ENCODE measurements around the gene CEP76. TPM values are rescaled to one million over a fixed set of nuclear protein-coding genes. Genes with fewer than 3 reads are reported as not detected.

Gene CEP76
- total RNA-seq, 1 experiment from 2014 or later: 18.6 TPM

GRCh38 chr18:12654971-12655370 lies 47.6 kb downstream of the CEP76 start:
- H3T11ph ChIP-seq (ENCODE audit: low read length): no peak overlapping the region
- no peaks in the 10 kb centered on the region for H3K27me3 ChIP-seq (ENCODE audit: insufficient read depth, low read length)
- no peaks in the 10 kb centered on the region for H4K20me1 ChIP-seq (ENCODE audit: control insufficient read depth, insufficient read depth, insufficient read length)
- peaks cover 33 to 44% of the 10 kb centered on the region in 2 experiments for H3K4me1 Mint-ChIP-seq
- no peak overlapping the region for H3K27ac Mint-ChIP-seq
- H2BK5ac ChIP-seq (ENCODE audit: insufficient read length, low read length): no peak overlapping the region
- H3K4me1 ChIP-seq (ENCODE audit: insufficient read depth, low read length): no peaks in the 10 kb centered on the region
- DNase-seq: no peak
- no peaks in the 10 kb centered on the region for H3K79me1 ChIP-seq (ENCODE audit: insufficient read depth, low read depth, low read length, poor library complexity, severe bottlenecking)
- H3K79me2 ChIP-seq (ENCODE audit: insufficient read depth, low read length): no peaks in the 10 kb centered on the region
- no peak overlapping the region for H3K4ac ChIP-seq (ENCODE audit: low read depth, low read length)
- no peak overlapping the region for H4K5ac ChIP-seq (ENCODE audit: insufficient read length, low read depth, low read length)
- H3K27me3 Mint-ChIP-seq (ENCODE audit: low read depth): peaks cover 16% of the 10 kb centered on the region
- no peak overlapping the region for H3K27ac ChIP-seq (ENCODE audit: insufficient read length, low read depth, low read length)
- H3K56ac ChIP-seq (ENCODE audit: insufficient read length, low read depth, low read length): no peak overlapping the region
- H3K23ac ChIP-seq (ENCODE audit: insufficient read length, low read depth, low read length): no peak overlapping the region
- H3K14ac ChIP-seq (ENCODE audit: insufficient read depth, low read length): no peak overlapping the region
- TF ChIP-seq, protein P1, sequence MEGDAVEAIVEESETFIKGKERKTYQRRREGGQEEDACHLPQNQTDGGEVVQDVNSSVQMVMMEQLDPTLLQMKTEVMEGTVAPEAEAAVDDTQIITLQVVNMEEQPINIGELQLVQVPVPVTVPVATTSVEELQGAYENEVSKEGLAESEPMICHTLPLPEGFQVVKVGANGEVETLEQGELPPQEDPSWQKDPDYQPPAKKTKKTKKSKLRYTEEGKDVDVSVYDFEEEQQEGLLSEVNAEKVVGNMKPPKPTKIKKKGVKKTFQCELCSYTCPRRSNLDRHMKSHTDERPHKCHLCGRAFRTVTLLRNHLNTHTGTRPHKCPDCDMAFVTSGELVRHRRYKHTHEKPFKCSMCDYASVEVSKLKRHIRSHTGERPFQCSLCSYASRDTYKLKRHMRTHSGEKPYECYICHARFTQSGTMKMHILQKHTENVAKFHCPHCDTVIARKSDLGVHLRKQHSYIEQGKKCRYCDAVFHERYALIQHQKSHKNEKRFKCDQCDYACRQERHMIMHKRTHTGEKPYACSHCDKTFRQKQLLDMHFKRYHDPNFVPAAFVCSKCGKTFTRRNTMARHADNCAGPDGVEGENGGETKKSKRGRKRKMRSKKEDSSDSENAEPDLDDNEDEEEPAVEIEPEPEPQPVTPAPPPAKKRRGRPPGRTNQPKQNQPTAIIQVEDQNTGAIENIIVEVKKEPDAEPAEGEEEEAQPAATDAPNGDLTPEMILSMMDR (conservative IDR thresholded peaks at IDR 0.05): no peak
- H4K91ac ChIP-seq (ENCODE audit: insufficient read length, low read depth, low read length): no peak overlapping the region
- H3K9me3 ChIP-seq (ENCODE audit: control insufficient read depth, low read depth, low read length): no peaks in the 10 kb centered on the region
- H2BK120ac ChIP-seq (ENCODE audit: low read depth, low read length, poor library complexity, severe bottlenecking): no peak overlapping the region
- no peak overlapping the region for H3K18ac ChIP-seq (ENCODE audit: insufficient read length, low read depth, low read length)
- peaks cover 11% of the 10 kb centered on the region for H3K23me2 ChIP-seq (ENCODE audit: insufficient read length, low read depth, low read length, poor library complexity, severe bottlenecking)
- no peak overlapping the region for H4K8ac ChIP-seq (replicated peaks; ENCODE audit: insufficient read length, low read depth, low read length)
- WGBS (ENCODE audit: extremely low coverage, insufficient read length, low lambda C conversion rate): no CpG with 5 or more reads among the region's 1 CpG
- H3K4me2 ChIP-seq (ENCODE audit: insufficient read depth, insufficient read length, low read length): no peak overlapping the region
- H2BK20ac ChIP-seq (ENCODE audit: low read depth, low read length, poor library complexity, severe bottlenecking): no peak overlapping the region
- no peak overlapping the region for H2BK12ac ChIP-seq (ENCODE audit: insufficient read length, low read depth, low read length)
- no peak overlapping the region for H3K9ac ChIP-seq (ENCODE audit: extremely low read depth, insufficient read length, low read length)
- H2AK5ac ChIP-seq (ENCODE audit: insufficient read length, low read length): no peak overlapping the region
- H3K4me3 Mint-ChIP-seq: peak overlapping the region in 1 of 2 experiments; percentile 13; a peak in 1 of 5 replicates
- no peaks in the 10 kb centered on the region; a peak in 2 of 5 replicates for H3K9me3 Mint-ChIP-seq
- no peak overlapping the region for H2AFZ ChIP-seq (ENCODE audit: low read length)
- H3K36me3 Mint-ChIP-seq (ENCODE audit: insufficient read depth in 1 of 3, low read depth in 3 of 3): peaks cover 0 to 9% (median 3%) of the 10 kb centered on the region in 3 experiments; a peak in 4 of 7 replicates
- no peak overlapping the region for H2BK15ac ChIP-seq (ENCODE audit: low read depth, low read length)

All from H9 (cell line).